Measurements from ENCODE around the gene C19orf47.

GRCh38 chr19:40274585-40275544, 73.3 kb downstream of the C19orf47 start:
- TF ChIP-seq CTCF (IDR thresholded peaks at IDR 0.05) (no peak), POLR2A (IDR thresholded peaks at IDR 0.05) (no peak)

All from vagina (tissue), 2 donors.